Measurements from ENCODE around the gene OBP2A. TPM values are rescaled to one million over a fixed set of nuclear protein-coding genes. Genes with fewer than 3 reads are reported as not detected.

Gene OBP2A
- total and polyA plus RNA-seq, 2 donors (not counting 3 experiments of a cell fraction or from before 2014, with no cell fraction given): not detected

DNA sequence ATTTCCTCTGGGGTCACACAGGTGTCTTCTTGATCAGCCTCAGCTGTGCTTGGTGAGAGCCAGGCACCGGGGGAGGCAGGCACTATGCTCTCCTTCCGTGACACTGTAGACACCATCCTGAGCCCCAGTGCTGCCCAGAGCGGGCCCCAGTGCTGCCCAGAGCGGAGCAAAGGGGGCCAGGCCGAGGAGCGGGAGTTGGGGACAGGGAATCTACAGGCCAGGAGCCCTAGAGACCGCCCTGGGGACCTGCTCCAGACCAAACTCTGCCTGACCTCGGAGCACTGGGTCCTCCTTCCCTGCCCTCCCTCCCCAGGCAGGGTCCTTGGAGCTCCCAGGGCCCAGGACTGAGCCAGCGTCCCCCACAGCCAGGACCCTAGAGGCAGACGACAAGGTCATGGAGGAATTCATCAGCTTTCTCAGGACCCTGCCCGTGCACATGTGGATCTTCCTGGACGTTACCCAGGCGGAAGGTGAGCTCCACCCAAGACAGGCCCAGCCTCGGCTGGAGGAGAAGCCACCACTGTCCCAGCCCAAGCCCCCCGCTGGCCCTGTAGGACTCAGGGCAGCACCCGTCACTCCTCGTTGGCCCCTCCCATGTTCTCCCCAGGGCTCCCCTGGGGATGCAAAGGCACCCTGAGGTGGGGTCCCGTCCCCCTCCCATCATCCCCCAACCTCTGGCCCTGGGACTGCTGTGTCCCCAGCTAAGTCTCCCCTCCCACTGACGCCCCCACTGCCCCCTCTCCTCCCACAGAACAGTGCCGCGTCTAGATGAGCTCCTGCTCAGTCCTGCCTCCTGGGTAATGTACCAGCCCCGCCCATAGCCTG is 45.8 kb downstream of the OBP2A start:
- Histone ChIP-seq H3K4me2 (ENCODE audit: insufficient read depth, low read length) (no peak overlapping the region), H3K4me3 (replicated peaks in 1 of 3; ENCODE audit: insufficient read depth in 1 of 3, low read depth in 1 of 3, low read length in 3 of 3) (no peak overlapping the region), H3K36me3 (ENCODE audit: control insufficient read depth in 2 of 2, extremely low read depth in 1 of 2, insufficient read depth in 2 of 2, low read length in 2 of 2) (no peaks in the 10 kb centered on the region), H3K9me3 (replicated peaks; ENCODE audit: control insufficient read depth, insufficient read depth, low read length) (no peaks in the 10 kb centered on the region), H3K27ac (ENCODE audit: insufficient read depth, low read depth, low read length) (no peak overlapping the region), H3K4me1 (ENCODE audit: control insufficient read depth, extremely low read depth, insufficient read depth, low read length) (peaks cover 6% of the 10 kb centered on the region), H3K9me1 (replicated peaks; ENCODE audit: control insufficient read depth, extremely low read depth, insufficient read depth, low read length) (no peaks in the 10 kb centered on the region), H3K27me3 (ENCODE audit: control insufficient read depth in 2 of 2, insufficient read depth in 2 of 2, low read length in 2 of 2) (peaks cover 0 to 14% of the 10 kb centered on the region in 2 experiments), H4K20me1 (replicated peaks; ENCODE audit: control insufficient read depth, extremely low read depth, insufficient read depth, low read length) (no peaks in the 10 kb centered on the region), H2AFZ (ENCODE audit: low read depth, low read length) (no peak overlapping the region), H3K9ac (replicated peaks; ENCODE audit: extremely low read depth, insufficient read depth, low read length) (no peak overlapping the region), H3K79me2 (ENCODE audit: control insufficient read depth, insufficient read depth, low read length) (no peaks in the 10 kb centered on the region)
- FAIRE-seq (no peak), DNase-seq (ENCODE audit: low read depth, low spot score) (no peak)
- BruUV-seq (replicated peaks): no TSS peak
- intact Hi-C loops (cut with micrococcal nuclease): no loop called here
- no peak for TF ChIP-seq JUN (IDR thresholded peaks at IDR 0.05; ENCODE audit: borderline replicate concordance, insufficient read depth, insufficient read length, low read depth)
- TF ChIP-seq EZH2 (IDR thresholded peaks at IDR 0.05; ENCODE audit: borderline replicate concordance, low read depth, low read length, severe bottlenecking): no peak
- POLR2A ChIA-PET: no interaction called here
- CTCF ChIA-PET: interaction anchor here (1.1 kb wide), 1 partner anchor 87 kb away, joined by 3 read pairs; no protein-coding TSS in a partner anchor
- dilution Hi-C loops (cut with MboI; ENCODE audit: extremely low pct_ligation_motif_present, low sequenced_read_pairs): no loop called here

DNA sequence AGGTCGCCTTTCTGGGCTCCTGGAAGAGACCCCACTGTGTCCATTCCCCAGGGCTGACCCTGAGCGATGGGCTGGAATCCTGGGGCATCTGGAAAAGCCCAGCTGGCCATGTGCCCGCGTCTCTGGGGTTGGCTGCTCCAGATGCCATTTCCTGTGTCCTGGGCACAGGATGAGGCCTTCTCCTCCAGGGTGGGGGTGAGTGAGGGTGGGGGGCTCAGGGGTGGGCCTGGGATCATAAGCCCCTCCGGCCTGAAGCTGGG is 46.3 kb downstream of the OBP2A start:
- Histone ChIP-seq H3K9me1 (replicated peaks; ENCODE audit: control insufficient read depth, extremely low read depth, insufficient read depth, low read length) (no peaks in the 10 kb centered on the region), H3K27ac (ENCODE audit: insufficient read depth, low read depth, low read length) (no peak overlapping the region), H3K27me3 (ENCODE audit: control insufficient read depth in 2 of 2, insufficient read depth in 2 of 2, low read length in 2 of 2) (peaks cover 0 to 16% of the 10 kb centered on the region in 2 experiments), H3K9me3 (replicated peaks; ENCODE audit: control insufficient read depth, insufficient read depth, low read length) (no peaks in the 10 kb centered on the region), H4K20me1 (replicated peaks; ENCODE audit: control insufficient read depth, extremely low read depth, insufficient read depth, low read length) (no peaks in the 10 kb centered on the region), H3K4me1 (ENCODE audit: control insufficient read depth, extremely low read depth, insufficient read depth, low read length) (peaks cover 4% of the 10 kb centered on the region), H3K9ac (replicated peaks; ENCODE audit: extremely low read depth, insufficient read depth, low read length) (no peak overlapping the region), H3K4me2 (ENCODE audit: insufficient read depth, low read length) (no peak overlapping the region), H3K36me3 (ENCODE audit: control insufficient read depth in 2 of 2, extremely low read depth in 1 of 2, insufficient read depth in 2 of 2, low read length in 2 of 2) (no peaks in the 10 kb centered on the region), H3K4me3 (replicated peaks in 1 of 3; ENCODE audit: insufficient read depth in 1 of 3, low read depth in 1 of 3, low read length in 3 of 3) (no peak overlapping the region), H3K79me2 (ENCODE audit: control insufficient read depth, insufficient read depth, low read length) (no peaks in the 10 kb centered on the region), H2AFZ (ENCODE audit: low read depth, low read length) (no peak overlapping the region)
- intact Hi-C loops (cut with micrococcal nuclease) (no loop called here), dilution Hi-C loops (cut with MboI; ENCODE audit: extremely low pct_ligation_motif_present, low sequenced_read_pairs) (no loop called here)
- no peak for DNase-seq (ENCODE audit: low read depth, low spot score)
- BruUV-seq (replicated peaks): no TSS peak
- FAIRE-seq: no peak
- TF ChIP-seq FOS (IDR thresholded peaks at IDR 0.05; ENCODE audit: borderline replicate concordance, insufficient read depth, low read length) (no peak), EZH2 (IDR thresholded peaks at IDR 0.05; ENCODE audit: borderline replicate concordance, low read depth, low read length, severe bottlenecking) (no peak), MAX (IDR thresholded peaks at IDR 0.05; ENCODE audit: insufficient read depth, insufficient read length) (no peak), JUN (IDR thresholded peaks at IDR 0.05; ENCODE audit: borderline replicate concordance, insufficient read depth, insufficient read length, low read depth) (no peak), POLR2AphosphoS5 (IDR thresholded peaks at IDR 0.05; ENCODE audit: insufficient read depth, low read depth, low read length) (no peak), MYC (IDR thresholded peaks at IDR 0.05; ENCODE audit: low read depth, low read length) (no peak), GATA2 (IDR thresholded peaks at IDR 0.05; ENCODE audit: insufficient read depth, insufficient read length, low read depth, low read length) (no peak), POLR2A (IDR thresholded peaks at IDR 0.05; ENCODE audit: low read depth, low read length) (no peak)
- TF ChIP-seq, protein P1, sequence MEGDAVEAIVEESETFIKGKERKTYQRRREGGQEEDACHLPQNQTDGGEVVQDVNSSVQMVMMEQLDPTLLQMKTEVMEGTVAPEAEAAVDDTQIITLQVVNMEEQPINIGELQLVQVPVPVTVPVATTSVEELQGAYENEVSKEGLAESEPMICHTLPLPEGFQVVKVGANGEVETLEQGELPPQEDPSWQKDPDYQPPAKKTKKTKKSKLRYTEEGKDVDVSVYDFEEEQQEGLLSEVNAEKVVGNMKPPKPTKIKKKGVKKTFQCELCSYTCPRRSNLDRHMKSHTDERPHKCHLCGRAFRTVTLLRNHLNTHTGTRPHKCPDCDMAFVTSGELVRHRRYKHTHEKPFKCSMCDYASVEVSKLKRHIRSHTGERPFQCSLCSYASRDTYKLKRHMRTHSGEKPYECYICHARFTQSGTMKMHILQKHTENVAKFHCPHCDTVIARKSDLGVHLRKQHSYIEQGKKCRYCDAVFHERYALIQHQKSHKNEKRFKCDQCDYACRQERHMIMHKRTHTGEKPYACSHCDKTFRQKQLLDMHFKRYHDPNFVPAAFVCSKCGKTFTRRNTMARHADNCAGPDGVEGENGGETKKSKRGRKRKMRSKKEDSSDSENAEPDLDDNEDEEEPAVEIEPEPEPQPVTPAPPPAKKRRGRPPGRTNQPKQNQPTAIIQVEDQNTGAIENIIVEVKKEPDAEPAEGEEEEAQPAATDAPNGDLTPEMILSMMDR (IDR thresholded peaks at IDR 0.05; ENCODE audit: extremely low read depth in 1 of 2, insufficient read depth in 1 of 2, low read depth in 1 of 2, low read length in 2 of 2): no peak
- ChIA-PET POLR2A (no interaction called here), CTCF (interaction anchor here (1.1 kb wide), 1 partner anchor 88 kb away, joined by 3 read pairs; no protein-coding TSS in a partner anchor)
